ENCODE measurements around the gene NAPB. TPM values are rescaled to one million over a fixed set of nuclear protein-coding genes. Genes with fewer than 3 reads are reported as not detected.

Gene NAPB
- total and polyA plus RNA-seq, 4 experiments from 2014 or later: 5.8 to 14.9 (median 9.8) TPM

GRCh38 chr20:23374441-23374840, 46.8 kb downstream of the NAPB start:
- no peak overlapping the region for H3K4me3 ChIP-seq (ENCODE audit: low read length in 2 of 2)
- no peak overlapping the region for H3K27ac ChIP-seq (ENCODE audit: low read depth, low read length)
- no peak overlapping the region for H3K4me3 Mint-ChIP-seq
- H3K36me3 Mint-ChIP-seq: peaks cover 49 to 69% of the 10 kb centered on the region in 2 donors
- H3K4me1 Mint-ChIP-seq: no peaks in the 10 kb centered on the region
- H3K4me1 ChIP-seq (ENCODE audit: insufficient read depth, low read length): no peaks in the 10 kb centered on the region
- H3K27me3 ChIP-seq (ENCODE audit: insufficient read depth, low read length): no peaks in the 10 kb centered on the region
- no peaks in the 10 kb centered on the region for H3K27me3 Mint-ChIP-seq
- intact Hi-C loops (cut with micrococcal nuclease): no loop called here
- peaks cover 61% of the 10 kb centered on the region for H3K36me3 ChIP-seq (ENCODE audit: insufficient read depth, low read length)
- H3K27ac Mint-ChIP-seq: peak overlapping the region in 1 of 7 donors; percentile 29
- DNase-seq: no peak
- H3K9me3 ChIP-seq (ENCODE audit: control insufficient read depth in 1 of 2, low read length in 2 of 2): no peaks in the 10 kb centered on the region
- ChIA-PET POLR2A (ENCODE audit: partially characterized antibody) (no interaction called here), CTCF (ENCODE audit: partially characterized antibody) (interaction anchor here (1.3 kb wide), 1 partner anchor 25 kb away, joined by 6 read pairs; no protein-coding TSS in a partner anchor)
- H3K9me3 Mint-ChIP-seq: no peaks in the 10 kb centered on the region

GRCh38 chr20:23371496-23371895, 49.8 kb downstream of the NAPB start:
- DNase-seq: no peak
- no peak overlapping the region for H3K27ac Mint-ChIP-seq
- POLR2A ChIA-PET (ENCODE audit: partially characterized antibody): no interaction called here
- no peak overlapping the region for H3K4me3 Mint-ChIP-seq
- H3K4me1 ChIP-seq (ENCODE audit: insufficient read depth, low read length): peaks cover 9% of the 10 kb centered on the region
- intact Hi-C loops (cut with micrococcal nuclease): no loop called here
- no peaks in the 10 kb centered on the region for H3K27me3 ChIP-seq (ENCODE audit: insufficient read depth, low read length)
- peaks cover 57% of the 10 kb centered on the region for H3K36me3 ChIP-seq (ENCODE audit: insufficient read depth, low read length)
- peaks cover 42 to 81% of the 10 kb centered on the region in 2 donors for H3K36me3 Mint-ChIP-seq
- H3K4me3 ChIP-seq (ENCODE audit: low read length in 2 of 2): no peak overlapping the region
- no peaks in the 10 kb centered on the region for H3K27me3 Mint-ChIP-seq
- no peaks in the 10 kb centered on the region for H3K9me3 Mint-ChIP-seq
- peaks cover 3 to 18% (median 9%) of the 10 kb centered on the region in 4 donors for H3K4me1 Mint-ChIP-seq
- CTCF ChIA-PET (ENCODE audit: partially characterized antibody): no interaction called here
- no peaks in the 10 kb centered on the region for H3K9me3 ChIP-seq (ENCODE audit: control insufficient read depth in 1 of 2, low read length in 2 of 2)
- no peak overlapping the region for H3K27ac ChIP-seq (ENCODE audit: low read depth, low read length)

- intact Hi-C loops (cut with micrococcal nuclease): no loop called here
- H3K36me3 ChIP-seq (ENCODE audit: insufficient read depth, low read length): peaks cover 50% of the 10 kb centered on the region
These were observed 50.4 kb downstream of the NAPB start for GRCh38 chr20:23370873-23371272.

GRCh38 chr20:23370274-23370673, 51.0 kb downstream of the NAPB start:
- Histone ChIP-seq H3K36me3 (ENCODE audit: insufficient read depth, low read length) (peaks cover 45% of the 10 kb centered on the region), H3K27ac (ENCODE audit: low read depth, low read length) (no peak overlapping the region), H3K4me3 (ENCODE audit: low read length in 2 of 2) (no peak overlapping the region), H3K4me1 (ENCODE audit: insufficient read depth, low read length) (peaks cover 20% of the 10 kb centered on the region), H3K27me3 (ENCODE audit: insufficient read depth, low read length) (no peaks in the 10 kb centered on the region), H3K9me3 (ENCODE audit: control insufficient read depth in 1 of 2, low read length in 2 of 2) (no peaks in the 10 kb centered on the region)
- H3K36me3 Mint-ChIP-seq: peaks cover 36 to 74% of the 10 kb centered on the region in 2 donors
- no peaks in the 10 kb centered on the region for H3K27me3 Mint-ChIP-seq
- peak overlapping the region in 2 of 7 donors; percentile 7 to 43 for H3K27ac Mint-ChIP-seq
- H3K4me3 Mint-ChIP-seq: no peak overlapping the region
- H3K4me1 Mint-ChIP-seq: peaks cover 10 to 25% (median 16%) of the 10 kb centered on the region in 4 donors
- no peaks in the 10 kb centered on the region for H3K9me3 Mint-ChIP-seq
- POLR2A ChIA-PET (ENCODE audit: partially characterized antibody): no interaction called here
- DNase-seq: no peak
- intact Hi-C loops (cut with micrococcal nuclease): no loop called here
- CTCF ChIA-PET (ENCODE audit: partially characterized antibody): interaction anchor here (1.2 to 1.4 kb wide), 2 partner anchors 12 to 46 kb away, joined by 3 read pairs; no protein-coding TSS in a partner anchor

More at GRCh38 chr20:23370873-23371272, 50.4 kb downstream of the NAPB start:
- Histone ChIP-seq H3K27ac (ENCODE audit: low read depth, low read length) (no peak overlapping the region), H3K9me3 (ENCODE audit: control insufficient read depth in 1 of 2, low read length in 2 of 2) (no peaks in the 10 kb centered on the region), H3K27me3 (ENCODE audit: insufficient read depth, low read length) (no peaks in the 10 kb centered on the region), H3K4me1 (ENCODE audit: insufficient read depth, low read length) (peaks cover 16% of the 10 kb centered on the region), H3K4me3 (ENCODE audit: low read length in 2 of 2) (no peak overlapping the region)
- Mint-ChIP-seq H3K4me1 (peaks cover 9 to 24% (median 15%) of the 10 kb centered on the region in 4 donors), H3K9me3 (no peaks in the 10 kb centered on the region), H3K27ac (peak overlapping the region in 3 of 7 donors; percentile 7 to 43 (median 26)), H3K36me3 (peaks cover 41 to 80% of the 10 kb centered on the region in 2 donors), H3K27me3 (no peaks in the 10 kb centered on the region), H3K4me3 (no peak overlapping the region)
- CTCF ChIA-PET (ENCODE audit: partially characterized antibody): interaction anchor here (1.2 to 1.4 kb wide), 2 partner anchors 13 to 45 kb away, joined by 3 read pairs; no protein-coding TSS in a partner anchor
- DNase-seq: no peak
- POLR2A ChIA-PET (ENCODE audit: partially characterized antibody): no interaction called here

GRCh38 chr20:23369072-23369823, 52.0 kb downstream of the NAPB start:
- H3K27me3 Mint-ChIP-seq: no peaks in the 10 kb centered on the region
- intact Hi-C loops (cut with micrococcal nuclease): no loop called here

DNA sequence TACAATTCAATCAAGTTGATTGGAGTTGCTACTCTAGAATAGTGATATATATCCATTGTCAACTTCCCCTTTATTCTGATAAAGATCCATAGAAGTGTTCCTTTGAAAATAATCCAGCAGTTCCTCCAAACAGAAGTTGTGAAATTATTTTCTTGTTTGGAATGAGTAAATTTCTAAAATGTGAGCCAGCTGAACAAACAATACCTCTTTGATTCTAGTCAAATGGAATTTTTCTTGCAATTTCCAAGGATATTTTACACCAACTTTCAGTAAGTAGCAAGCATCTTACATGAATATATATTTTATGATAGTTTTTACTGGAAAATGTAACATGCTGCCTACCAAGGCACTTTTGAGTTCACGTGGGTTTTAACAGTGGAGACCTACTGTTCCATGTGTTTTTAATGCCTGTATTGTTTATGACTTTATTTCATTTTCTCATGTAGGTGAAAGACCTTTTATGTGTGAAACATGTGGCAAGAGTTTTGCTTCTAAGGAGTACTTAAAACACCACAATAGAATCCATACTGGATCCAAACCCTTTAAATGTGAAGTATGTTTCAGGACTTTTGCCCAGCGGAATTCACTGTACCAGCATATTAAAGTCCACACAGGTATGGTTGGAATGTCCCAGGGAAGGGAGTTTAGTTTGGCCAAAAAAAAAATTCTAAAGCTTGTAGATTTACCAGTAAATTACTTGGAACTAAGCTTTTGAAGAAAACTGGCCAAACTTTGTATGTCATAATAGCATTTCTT, 52.8 kb downstream of the NAPB start:
- CTCF ChIA-PET (ENCODE audit: partially characterized antibody): interaction anchor here (0.8 to 1.0 kb wide), 2 partner anchors 13 to 19 kb away, joined by 3 to 6 read pairs; no protein-coding TSS in a partner anchor

More at GRCh38 chr20:23369072-23369823, 52.0 kb downstream of the NAPB start:
- Histone ChIP-seq H3K4me3 (ENCODE audit: low read length in 2 of 2) (no peak overlapping the region), H3K4me1 (ENCODE audit: insufficient read depth, low read length) (peaks cover 20% of the 10 kb centered on the region), H3K9me3 (ENCODE audit: control insufficient read depth in 1 of 2, low read length in 2 of 2) (no peaks in the 10 kb centered on the region), H3K36me3 (ENCODE audit: insufficient read depth, low read length) (peaks cover 45% of the 10 kb centered on the region), H3K27me3 (ENCODE audit: insufficient read depth, low read length) (no peaks in the 10 kb centered on the region), H3K27ac (ENCODE audit: low read depth, low read length) (no peak overlapping the region)
- Mint-ChIP-seq H3K9me3 (no peaks in the 10 kb centered on the region), H3K4me3 (no peak overlapping the region), H3K27ac (peak overlapping the region in 1 of 7 donors; percentile 0), H3K36me3 (peaks cover 43 to 77% of the 10 kb centered on the region in 2 donors), H3K4me1 (peaks cover 17 to 36% (median 27%) of the 10 kb centered on the region in 4 donors)
- POLR2A ChIA-PET (ENCODE audit: partially characterized antibody): no interaction called here
- CTCF ChIA-PET (ENCODE audit: partially characterized antibody): interaction anchor here (0.8 to 1.4 kb wide), 4 partner anchors 11 to 47 kb away, joined by 3 to 6 read pairs (median 3); no protein-coding TSS in a partner anchor
- DNase-seq: no peak

DNA sequence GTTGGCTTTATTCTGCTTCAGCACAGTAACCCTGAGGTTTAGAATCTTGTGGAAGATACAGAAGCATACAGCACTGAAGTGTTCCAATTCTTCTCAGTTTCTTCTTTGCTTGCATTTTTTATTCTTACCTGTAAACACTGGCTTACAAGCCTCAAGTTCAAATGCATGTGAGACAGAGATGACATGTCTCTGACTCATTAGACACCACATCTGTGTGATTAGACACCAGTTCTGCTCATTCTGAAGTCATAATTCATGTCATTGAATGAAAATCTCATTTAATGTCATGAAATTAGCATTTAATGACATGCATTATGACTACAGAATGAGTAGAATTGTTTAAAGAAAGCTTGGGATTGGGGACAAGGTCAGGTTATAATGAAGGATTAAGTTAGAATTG, 53.5 kb downstream of the NAPB start:
- H3K4me3 Mint-ChIP-seq: no peak overlapping the region
- Histone ChIP-seq H3K27ac (ENCODE audit: low read depth, low read length) (peak overlapping the region; percentile 1), H3K4me1 (ENCODE audit: insufficient read depth, low read length) (peaks cover 30% of the 10 kb centered on the region), H3K36me3 (ENCODE audit: insufficient read depth, low read length) (peaks cover 38% of the 10 kb centered on the region), H3K27me3 (ENCODE audit: insufficient read depth, low read length) (no peaks in the 10 kb centered on the region), H3K4me3 (ENCODE audit: low read length in 2 of 2) (no peak overlapping the region), H3K9me3 (ENCODE audit: control insufficient read depth in 1 of 2, low read length in 2 of 2) (no peaks in the 10 kb centered on the region)
- no peaks in the 10 kb centered on the region for H3K9me3 Mint-ChIP-seq
- no peaks in the 10 kb centered on the region for H3K27me3 Mint-ChIP-seq
- DNase-seq: no peak
- POLR2A ChIA-PET (ENCODE audit: partially characterized antibody): no interaction called here
- intact Hi-C loops (cut with micrococcal nuclease): no loop called here
- peaks cover 28 to 50% (median 41%) of the 10 kb centered on the region in 4 donors for H3K4me1 Mint-ChIP-seq
- H3K36me3 Mint-ChIP-seq: peaks cover 36 to 71% of the 10 kb centered on the region in 2 donors
- peak overlapping the region in 3 of 7 donors; percentile 37 to 85 (median 53) for H3K27ac Mint-ChIP-seq
- CTCF ChIA-PET (ENCODE audit: partially characterized antibody): no interaction called here

More for the DNA sequence above, 52.8 kb downstream of the NAPB start:
- H3K36me3 Mint-ChIP-seq: peaks cover 38 to 72% of the 10 kb centered on the region in 2 donors
- H3K4me3 Mint-ChIP-seq: no peak overlapping the region
- Histone ChIP-seq H3K9me3 (ENCODE audit: control insufficient read depth in 1 of 2, low read length in 2 of 2) (no peaks in the 10 kb centered on the region), H3K36me3 (ENCODE audit: insufficient read depth, low read length) (peaks cover 43% of the 10 kb centered on the region), H3K27ac (ENCODE audit: low read depth, low read length) (peak overlapping the region; percentile 1), H3K4me1 (ENCODE audit: insufficient read depth, low read length) (peaks cover 22% of the 10 kb centered on the region), H3K4me3 (ENCODE audit: low read length in 2 of 2) (no peak overlapping the region), H3K27me3 (ENCODE audit: insufficient read depth, low read length) (no peaks in the 10 kb centered on the region)
- no peaks in the 10 kb centered on the region for H3K27me3 Mint-ChIP-seq
- H3K9me3 Mint-ChIP-seq: no peaks in the 10 kb centered on the region
- DNase-seq: no peak
- intact Hi-C loops (cut with micrococcal nuclease): no loop called here
- no peak overlapping the region for H3K27ac Mint-ChIP-seq
- POLR2A ChIA-PET (ENCODE audit: partially characterized antibody): no interaction called here
- H3K4me1 Mint-ChIP-seq: peaks cover 22 to 43% (median 34%) of the 10 kb centered on the region in 4 donors
